DOHH2 (cell line): ENCODE data around the gene MAN1B1.

Experiments used
- H3F3A ChIP-seq: fragments of 200-600 bp; sonication (generic), shearing (Covaris generic); 2 replicates; pipeline ENCODE4 v1.6.0; 2016; ENCODE audit warnings: antibody characterized with exemption, mild to moderate bottlenecking; ENCODE audit not compliant: control insufficient read depth, insufficient read depth
- H3K27ac ChIP-seq: fragments of 200-600 bp; sonication (generic); 2 replicates; pipeline ENCODE4 v1.5.1; 2014; ENCODE audit warnings: low read depth, mild to moderate bottlenecking, low read length, moderate library complexity
- H3K27me3 ChIP-seq: fragments of 200-600 bp; sonication (generic); 2 replicates; pipeline ENCODE4 v1.6.1; 2014; ENCODE audit warnings: mild to moderate bottlenecking, low read length, mixed read lengths; ENCODE audit not compliant: control insufficient read depth
- H3K36me3 ChIP-seq: fragments of 200-600 bp; sonication (generic); 2 replicates; pipeline ENCODE4 v1.6.1; 2014; ENCODE audit warnings: mild to moderate bottlenecking, low read length, moderate library complexity, mixed read lengths; ENCODE audit not compliant: control insufficient read depth
- H3K4me1 ChIP-seq: fragments of 200-600 bp; sonication (generic); 2 replicates; pipeline ENCODE4 v1.6.1; 2014; ENCODE audit warnings: mild to moderate bottlenecking, low read length, mixed read lengths; ENCODE audit not compliant: control insufficient read depth
- H3K4me2 ChIP-seq: fragments of 200-600 bp; sonication (generic); 2 replicates; pipeline ENCODE4 v1.6.0; 2014; ENCODE audit warnings: mild to moderate bottlenecking, low read length, moderate library complexity
- H3K4me3 ChIP-seq: fragments of 200-600 bp; sonication (generic); 2 replicates; pipeline ENCODE4 v1.5.1; 2014; ENCODE audit warnings: mild to moderate bottlenecking, low read length, mixed read lengths
- H3K79me2 ChIP-seq: fragments of 200-600 bp; sonication (generic); 2 replicates; pipeline ENCODE4 v1.6.1; 2014; ENCODE audit warnings: mild to moderate bottlenecking, low read length, mixed read lengths; ENCODE audit not compliant: control insufficient read depth
- H3K9me2 ChIP-seq: fragments of 200-600 bp; sonication (generic); replicated peaks from 2 replicates; pipeline ENCODE4 v1.6.1; 2014; ENCODE audit warnings: mild to moderate bottlenecking, low read length, mixed read lengths; ENCODE audit not compliant: control insufficient read depth
- H3K9me3 ChIP-seq: fragments of 200-600 bp; sonication (generic); 2 replicates; pipeline ENCODE4 v1.6.1; 2014; ENCODE audit warnings: antibody characterized with exemption, low read length, mixed read lengths; ENCODE audit not compliant: control insufficient read depth, insufficient read depth
- H4K20me1 ChIP-seq: fragments of 200-600 bp; sonication (generic); 2 replicates; pipeline ENCODE4 v1.6.0; 2014; ENCODE audit warnings: low read depth, mild to moderate bottlenecking, antibody characterized with exemption, low read length, moderate library complexity; ENCODE audit not compliant: control insufficient read depth, insufficient read depth
- EZH2phosphoT487 ChIP-seq: fragments of 200-600 bp; sonication (generic); IDR thresholded peaks from 2 replicates; pipeline ENCODE4 v1.6.1; 2017; ENCODE audit warnings: borderline replicate concordance, mild to moderate bottlenecking, antibody characterized with exemption, low read length, moderate library complexity, mixed read lengths
- TF ChIP-seq, protein P1 (sequence below): fragments of 200-600 bp; sonication (generic); IDR thresholded peaks from one replicate; pipeline ENCODE4 v1.5.1; 2014; ENCODE audit warnings: antibody characterized with exemption, mild to moderate bottlenecking, low read depth, low read length; ENCODE audit not compliant: poor library complexity, severe bottlenecking

The MAN1B1 gene

DNA sequence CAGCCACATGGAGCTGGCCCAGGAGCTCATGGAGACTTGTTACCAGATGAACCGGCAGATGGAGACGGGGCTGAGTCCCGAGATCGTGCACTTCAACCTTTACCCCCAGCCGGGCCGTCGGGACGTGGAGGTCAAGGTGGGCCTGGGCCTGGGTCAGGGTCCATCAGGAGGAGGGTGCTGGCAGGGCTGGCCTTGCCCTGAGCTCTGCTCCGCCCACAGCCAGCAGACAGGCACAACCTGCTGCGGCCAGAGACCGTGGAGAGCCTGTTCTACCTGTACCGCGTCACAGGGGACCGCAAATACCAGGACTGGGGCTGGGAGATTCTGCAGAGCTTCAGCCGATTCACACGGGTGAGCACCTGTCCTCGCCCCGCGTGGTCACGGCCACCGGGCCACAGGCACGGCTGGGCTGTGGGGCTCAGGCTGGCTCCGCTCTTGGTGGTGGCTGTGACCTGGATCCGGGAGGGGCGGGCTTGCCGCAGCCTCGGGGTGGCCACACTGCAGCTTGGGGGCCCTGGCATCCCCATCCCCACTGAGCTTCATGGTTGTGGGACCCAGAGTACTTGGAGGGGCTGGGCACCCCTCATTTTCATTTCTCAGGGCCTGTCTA is 20.6 kb downstream of the MAN1B1 start:
- H4K20me1 ChIP-seq, result no peaks in the 10 kb centered on the region
- H3K4me3 ChIP-seq, result no peak overlapping the region
- H3K27ac ChIP-seq, result no peak overlapping the region
- no peaks in the 10 kb centered on the region for H3K27me3 ChIP-seq
- peaks cover 6% of the 10 kb centered on the region; the same call in 1 of the 2 replicates for H3F3A ChIP-seq
- TF ChIP-seq, protein P1, sequence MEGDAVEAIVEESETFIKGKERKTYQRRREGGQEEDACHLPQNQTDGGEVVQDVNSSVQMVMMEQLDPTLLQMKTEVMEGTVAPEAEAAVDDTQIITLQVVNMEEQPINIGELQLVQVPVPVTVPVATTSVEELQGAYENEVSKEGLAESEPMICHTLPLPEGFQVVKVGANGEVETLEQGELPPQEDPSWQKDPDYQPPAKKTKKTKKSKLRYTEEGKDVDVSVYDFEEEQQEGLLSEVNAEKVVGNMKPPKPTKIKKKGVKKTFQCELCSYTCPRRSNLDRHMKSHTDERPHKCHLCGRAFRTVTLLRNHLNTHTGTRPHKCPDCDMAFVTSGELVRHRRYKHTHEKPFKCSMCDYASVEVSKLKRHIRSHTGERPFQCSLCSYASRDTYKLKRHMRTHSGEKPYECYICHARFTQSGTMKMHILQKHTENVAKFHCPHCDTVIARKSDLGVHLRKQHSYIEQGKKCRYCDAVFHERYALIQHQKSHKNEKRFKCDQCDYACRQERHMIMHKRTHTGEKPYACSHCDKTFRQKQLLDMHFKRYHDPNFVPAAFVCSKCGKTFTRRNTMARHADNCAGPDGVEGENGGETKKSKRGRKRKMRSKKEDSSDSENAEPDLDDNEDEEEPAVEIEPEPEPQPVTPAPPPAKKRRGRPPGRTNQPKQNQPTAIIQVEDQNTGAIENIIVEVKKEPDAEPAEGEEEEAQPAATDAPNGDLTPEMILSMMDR, result no peak
- TF ChIP-seq EZH2phosphoT487, result no peak
- peaks cover 16% of the 10 kb centered on the region for H3K9me3 ChIP-seq
- peaks cover 82% of the 10 kb centered on the region for H3K36me3 ChIP-seq
- H3K4me1 ChIP-seq, result no peaks in the 10 kb centered on the region
- peaks cover under 1% of the 10 kb centered on the region for H3K79me2 ChIP-seq
- no peaks in the 10 kb centered on the region for H3K9me2 ChIP-seq
- no peak overlapping the region for H3K4me2 ChIP-seq

DNA sequence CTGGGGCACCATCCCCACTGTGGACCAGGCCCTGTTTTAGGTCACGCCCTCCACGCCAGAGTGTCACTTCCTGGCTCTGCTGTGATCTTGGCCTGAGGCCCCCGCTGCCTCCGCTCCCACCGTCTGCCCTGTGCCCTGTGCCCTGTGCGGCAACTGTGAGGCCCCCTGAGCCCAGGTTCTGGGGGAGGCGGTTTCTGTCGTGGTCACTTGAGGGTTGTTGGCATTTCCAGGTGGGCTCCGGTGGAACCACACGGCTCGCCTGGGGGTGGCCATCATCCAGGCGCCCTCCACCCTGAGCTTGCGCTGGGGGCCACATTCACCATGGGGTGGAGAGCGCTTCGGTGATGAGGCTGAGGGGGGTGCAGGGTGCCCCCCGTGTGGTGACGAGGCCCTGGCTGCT is 21.2 kb downstream of the MAN1B1 start:
- H3K9me3 ChIP-seq, result peaks cover 10% of the 10 kb centered on the region
- peaks cover 6% of the 10 kb centered on the region for H3K79me2 ChIP-seq
- H3F3A ChIP-seq, result peaks cover 3% of the 10 kb centered on the region; the same call in 1 of the 2 replicates
- H3K4me1 ChIP-seq, result 0 out of 2 replicates have a peak, but pooled peaks cover 3% of the 10 kb centered on the region
- no peak overlapping the region for H3K4me3 ChIP-seq
- TF ChIP-seq, protein P1, result no peak
- TF ChIP-seq EZH2phosphoT487, result no peak
- H3K27ac ChIP-seq, result no peak overlapping the region
- no peaks in the 10 kb centered on the region for H3K9me2 ChIP-seq
- no peaks in the 10 kb centered on the region for H4K20me1 ChIP-seq
- H3K36me3 ChIP-seq, result peaks cover 82% of the 10 kb centered on the region
- H3K27me3 ChIP-seq, result no peaks in the 10 kb centered on the region
- H3K4me2 ChIP-seq, result no peak overlapping the region

DNA sequence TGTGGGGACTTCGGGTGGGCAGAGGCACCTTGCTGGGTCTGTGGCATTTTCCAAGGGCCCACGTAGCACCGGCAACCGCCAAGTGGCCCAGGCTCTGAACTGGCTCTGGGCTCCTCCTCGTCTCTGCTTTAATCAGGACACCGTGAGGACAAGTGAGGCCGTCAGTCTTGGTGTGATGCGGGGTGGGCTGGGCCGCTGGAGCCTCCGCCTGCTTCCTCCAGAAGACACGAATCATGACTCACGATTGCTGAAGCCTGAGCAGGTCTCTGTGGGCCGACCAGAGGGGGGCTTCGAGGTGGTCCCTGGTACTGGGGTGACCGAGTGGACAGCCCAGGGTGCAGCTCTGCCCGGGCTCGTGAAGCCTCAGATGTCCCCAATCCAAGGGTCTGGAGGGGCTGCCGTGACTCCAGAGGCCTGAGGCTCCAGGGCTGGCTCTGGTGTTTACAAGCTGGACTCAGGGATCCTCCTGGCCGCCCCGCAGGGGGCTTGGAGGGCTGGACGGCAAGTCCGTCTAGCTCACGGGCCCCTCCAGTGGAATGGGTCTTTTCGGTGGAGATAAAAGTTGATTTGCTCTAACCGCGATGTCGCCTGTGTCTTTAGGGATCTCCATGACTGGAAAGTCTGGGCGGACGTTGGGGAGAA is 21.9 kb downstream of the MAN1B1 start:
- Histone ChIP-seq H3K9me3 (peaks cover 2% of the 10 kb centered on the region; the same call in 1 of the 2 replicates), H3K27me3 (no peaks in the 10 kb centered on the region), H3K36me3 (peaks cover 81% of the 10 kb centered on the region), H3K4me1 (peaks cover 9% of the 10 kb centered on the region), H3K9me2 (no peaks in the 10 kb centered on the region), H4K20me1 (no peaks in the 10 kb centered on the region), H3K79me2 (peaks cover 14% of the 10 kb centered on the region), H3K4me3 (no peak overlapping the region), H3K4me2 (no peak overlapping the region), H3F3A (peaks cover 2% of the 10 kb centered on the region; the same call in 1 of the 2 replicates), H3K27ac (no peak overlapping the region)
- TF ChIP-seq, protein P1, result no peak
- TF ChIP-seq EZH2phosphoT487, result no peak
